ENCODE data around the gene SPG7.

The SPG7 gene

DNA sequence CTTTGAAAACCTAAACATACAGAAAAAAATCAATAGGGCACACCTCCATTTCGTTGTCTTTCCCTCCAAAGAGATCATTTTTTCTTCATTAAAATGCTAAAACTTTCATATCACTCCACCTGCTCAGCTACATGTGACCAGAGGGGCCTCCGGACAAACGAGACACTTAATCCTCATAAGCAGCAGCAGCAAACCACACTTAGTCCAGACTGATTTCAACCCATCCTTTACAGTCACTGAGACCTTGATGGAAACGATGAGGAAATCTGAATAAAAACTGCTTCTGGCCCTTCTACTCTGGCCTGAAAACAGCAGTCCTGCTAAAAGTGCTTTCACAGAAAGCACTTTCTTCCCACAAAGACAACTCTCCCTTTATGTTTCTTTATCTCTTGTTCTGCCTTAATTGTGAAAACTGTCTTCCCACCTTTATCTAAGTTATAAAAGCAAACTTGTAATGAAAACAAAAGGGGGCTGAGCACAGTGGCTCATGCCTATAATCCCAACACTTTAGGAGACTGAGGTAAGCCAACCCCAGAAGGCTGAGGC, 22.4 kb upstream of the SPG7 start:
- TF ChIP-seq, protein P1, sequence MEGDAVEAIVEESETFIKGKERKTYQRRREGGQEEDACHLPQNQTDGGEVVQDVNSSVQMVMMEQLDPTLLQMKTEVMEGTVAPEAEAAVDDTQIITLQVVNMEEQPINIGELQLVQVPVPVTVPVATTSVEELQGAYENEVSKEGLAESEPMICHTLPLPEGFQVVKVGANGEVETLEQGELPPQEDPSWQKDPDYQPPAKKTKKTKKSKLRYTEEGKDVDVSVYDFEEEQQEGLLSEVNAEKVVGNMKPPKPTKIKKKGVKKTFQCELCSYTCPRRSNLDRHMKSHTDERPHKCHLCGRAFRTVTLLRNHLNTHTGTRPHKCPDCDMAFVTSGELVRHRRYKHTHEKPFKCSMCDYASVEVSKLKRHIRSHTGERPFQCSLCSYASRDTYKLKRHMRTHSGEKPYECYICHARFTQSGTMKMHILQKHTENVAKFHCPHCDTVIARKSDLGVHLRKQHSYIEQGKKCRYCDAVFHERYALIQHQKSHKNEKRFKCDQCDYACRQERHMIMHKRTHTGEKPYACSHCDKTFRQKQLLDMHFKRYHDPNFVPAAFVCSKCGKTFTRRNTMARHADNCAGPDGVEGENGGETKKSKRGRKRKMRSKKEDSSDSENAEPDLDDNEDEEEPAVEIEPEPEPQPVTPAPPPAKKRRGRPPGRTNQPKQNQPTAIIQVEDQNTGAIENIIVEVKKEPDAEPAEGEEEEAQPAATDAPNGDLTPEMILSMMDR (IDR thresholded peaks at IDR 0.05; ENCODE audit: insufficient read depth, low read depth, low read length, missing control alignments) = no peak
- H3K4me3 ChIP-seq (ENCODE audit: low read depth, low read length) = peak overlapping the region; percentile 34
- DNase-seq (ENCODE audit: low read depth) = peak; percentile 38

- peak overlapping the region; percentile 97 for H3K4me3 ChIP-seq (ENCODE audit: low read depth, low read length)
- TF ChIP-seq, protein P1 (IDR thresholded peaks at IDR 0.05; ENCODE audit: insufficient read depth, low read depth, low read length, missing control alignments) = peak; percentile 18
- DNase-seq (ENCODE audit: low read depth) = peak; percentile 95
Observed at GRCh38 chr16:89489040-89489897, 18.9 kb upstream of the SPG7 start.

GRCh38 chr16:89489898-89490438, 18.2 kb upstream of the SPG7 start:
- peak overlapping the region; percentile 97 for H3K4me3 ChIP-seq (ENCODE audit: low read depth, low read length)
- no peak for DNase-seq (ENCODE audit: low read depth)

GRCh38 chr16:89490439-89491237, 17.6 kb upstream of the SPG7 start, which contains the start of gene ANKRD11:
Gene ANKRD11, minus strand, starts transcription at chr16:89490561. Its CDS starts 173,542 bp downstream, at chr16:89317019.
- H3K4me3 ChIP-seq (ENCODE audit: low read depth, low read length) = peak within 1 kb of the TSS; percentile 97
- peak; percentile 100 for DNase-seq (ENCODE audit: low read depth)
- TF ChIP-seq, protein P1 (IDR thresholded peaks at IDR 0.05; ENCODE audit: insufficient read depth, low read depth, low read length, missing control alignments) = no peak

More at GRCh38 chr16:89489898-89490438, 18.2 kb upstream of the SPG7 start:
- TF ChIP-seq, protein P1 (IDR thresholded peaks at IDR 0.05; ENCODE audit: insufficient read depth, low read depth, low read length, missing control alignments) = no peak

GRCh38 chr16:89491238-89491869, 16.8 kb upstream of the SPG7 start:
- DNase-seq (ENCODE audit: low read depth) = peak; percentile 51
- TF ChIP-seq, protein P1 (IDR thresholded peaks at IDR 0.05; ENCODE audit: insufficient read depth, low read depth, low read length, missing control alignments) = no peak
- H3K4me3 ChIP-seq (ENCODE audit: low read depth, low read length) = peak overlapping the region; percentile 77

Measured in GM12865 (cell line).